HL-60/S4 treated with retinoic acid at 250 ng/mL for 4 days and 3 days (cell line): ENCODE data around the gene PLEKHG2.

ENCODE experiments used
- in situ Hi-C: fragments of 300-500 bp; cut with MboI; formaldehyde crosslinking; loops from 2 replicates; pipeline ENCODE4 v1.7.0; 2022; ENCODE audit warnings: low sequenced_read_pairs

The PLEKHG2 gene

GRCh38 chr19:39382991-39383828 is 29.3 kb upstream of the PLEKHG2 start:
- in situ Hi-C loops: no loop called here

GRCh38 chr19:39384839-39385568 is 27.5 kb upstream of the PLEKHG2 start:
- in situ Hi-C loops: no loop called here

- in situ Hi-C loops: no loop called here
Measured at GRCh38 chr19:39385629-39386411, 26.6 kb upstream of the PLEKHG2 start.

GRCh38 chr19:39386557-39386956 is 25.9 kb upstream of the PLEKHG2 start:
- in situ Hi-C loops: no loop called here

- in situ Hi-C loops: no loop called here
Measured at GRCh38 chr19:39388657-39389056, 23.8 kb upstream of the PLEKHG2 start.

GRCh38 chr19:39389631-39390414 is 22.6 kb upstream of the PLEKHG2 start:
- in situ Hi-C loops: no loop called here

GRCh38 chr19:39390451-39390750 is 22.1 kb upstream of the PLEKHG2 start:
- in situ Hi-C loops: no loop called here

- in situ Hi-C loops: no loop called here
Measured at GRCh38 chr19:39390751-39391437, 21.6 kb upstream of the PLEKHG2 start, which contains the start of the genes MED29 and PAF1. Gene MED29, plus strand, starts transcription at chr19:39391378. Its CDS starts 45 bp downstream, at chr19:39391423. Gene PAF1, minus strand, starts transcription at chr19:39391106. Its CDS starts 242 bp downstream, at chr19:39390864.

GRCh38 chr19:39397360-39398296 is 14.8 kb upstream of the PLEKHG2 start:
- in situ Hi-C loops: no loop called here

- in situ Hi-C loops: no loop called here
Measured at GRCh38 chr19:39398297-39398864, 14.1 kb upstream of the PLEKHG2 start.

- in situ Hi-C loops: no loop called here
Measured at GRCh38 chr19:39399668-39400050, 12.8 kb upstream of the PLEKHG2 start.

GRCh38 chr19:39400061-39400460 is 12.4 kb upstream of the PLEKHG2 start:
- in situ Hi-C loops: no loop called here

- in situ Hi-C loops: no loop called here
Measured at GRCh38 chr19:39401070-39401548, 11.4 kb upstream of the PLEKHG2 start.

- in situ Hi-C loops: no loop called here
Measured at GRCh38 chr19:39401549-39402345, 10.7 kb upstream of the PLEKHG2 start.

- in situ Hi-C loops: no loop called here
Measured at GRCh38 chr19:39402346-39403300, 9.8 kb upstream of the PLEKHG2 start.
